Adrenal gland (tissue), 5 donors: ENCODE results near the gene ASTN2.

Experiments
- CTCF ChIP-seq, 6 experiments: fragments of 450-650 bp in 4 of 6; fragments of 200-600 bp in 2 of 6; sonication (generic) in 1 of 6; IDR thresholded peaks; 1 replicate in 5 of 6; 2 replicates in 1 of 6; pipeline versions ENCODE4 v1.5.1 to v1.8.0; 2016 to 2021; ENCODE audit warnings: antibody characterized with exemption in 6 of 6, mild to moderate bottlenecking in 2 of 6, moderate library complexity in 1 of 6
- POLR2A ChIP-seq, 2 donors: fragments of 450-650 bp; IDR thresholded peaks; one replicate each; pipeline ENCODE4 v1.6.1; 2017; ENCODE audit warnings: antibody characterized with exemption in 2 of 2, mild to moderate bottlenecking in 2 of 2, moderate library complexity in 1 of 2
- donor health status: DM: no; HTN: no; CAD: no.

DNA sequence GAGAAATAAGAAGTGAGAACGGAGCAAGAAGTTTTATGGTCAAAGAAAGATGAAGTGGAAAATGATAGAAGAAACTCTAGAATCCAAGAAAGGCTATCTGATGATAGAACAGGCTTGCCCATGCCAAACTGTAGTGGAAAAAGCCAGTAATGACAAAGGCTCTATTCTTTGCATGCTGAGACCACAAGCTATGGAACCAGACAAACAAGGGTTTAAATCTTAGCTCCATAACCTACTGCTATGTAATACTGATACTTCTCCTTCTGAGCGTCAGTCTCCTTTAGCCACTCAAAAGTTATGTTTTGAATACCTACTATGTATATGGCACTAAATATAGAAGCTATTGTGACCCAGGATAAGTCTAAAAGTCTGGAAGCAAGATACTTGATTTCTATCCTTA lies 778.9 kb downstream of the ASTN2 start:
- TF ChIP-seq CTCF (IDR thresholded peaks at IDR 0.05) (no peak), POLR2A (IDR thresholded peaks at IDR 0.05) (no peak)
